DMS79 (cell line): ENCODE data around the gene POLR1H.
"Not testable (repeated sequence)": the region's sequence is repeated elsewhere in the genome, so short reads cannot be mapped to it uniquely, and the experiment has no call there.

Source experiments
- DNase-seq: peaks from one replicate; lab custom pipeline; 2025; lab: John Stamatoyannopoulos, UW

The POLR1H gene

GRCh38 chr6:30061092-30061857 lies at the start of gene POLR1H:
TSS of gene POLR1H (plus strand) at chr6:30061265. CDS start at chr6:30061525, 260 bp downstream.
- peak; percentile 93 for DNase-seq

- DNase-seq = no peak
These were observed 47.7 kb upstream of the POLR1H start for GRCh38 chr6:30013291-30013922.

- no peak for DNase-seq
These were observed 41.2 kb upstream of the POLR1H start for GRCh38 chr6:30019819-30020218.

- DNase-seq = no peak
These were observed 40.4 kb upstream of the POLR1H start for GRCh38 chr6:30020626-30021025.

DNA sequence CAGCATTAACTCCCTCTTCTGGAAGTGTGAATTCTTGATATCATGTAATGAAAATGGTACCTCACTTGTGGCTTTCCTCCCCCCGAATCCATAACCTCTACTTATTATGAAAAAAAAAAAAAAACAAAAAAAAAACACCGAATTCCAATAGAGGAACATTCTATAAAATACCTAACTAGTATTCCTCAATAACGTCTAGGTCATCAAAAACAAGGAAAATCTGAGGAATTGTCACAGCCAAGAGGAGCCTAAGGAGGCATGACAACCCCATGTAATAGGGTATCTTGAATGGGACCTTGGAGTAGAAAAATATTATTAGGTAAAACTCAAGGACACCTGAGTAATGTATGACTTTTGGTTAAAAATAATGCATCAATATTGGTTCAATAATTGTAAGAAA lies 38.9 kb upstream of the POLR1H start:
- no peak for DNase-seq

GRCh38 chr6:30022712-30023111 lies 38.4 kb upstream of the POLR1H start:
- DNase-seq = not testable (repeated sequence)

DNA sequence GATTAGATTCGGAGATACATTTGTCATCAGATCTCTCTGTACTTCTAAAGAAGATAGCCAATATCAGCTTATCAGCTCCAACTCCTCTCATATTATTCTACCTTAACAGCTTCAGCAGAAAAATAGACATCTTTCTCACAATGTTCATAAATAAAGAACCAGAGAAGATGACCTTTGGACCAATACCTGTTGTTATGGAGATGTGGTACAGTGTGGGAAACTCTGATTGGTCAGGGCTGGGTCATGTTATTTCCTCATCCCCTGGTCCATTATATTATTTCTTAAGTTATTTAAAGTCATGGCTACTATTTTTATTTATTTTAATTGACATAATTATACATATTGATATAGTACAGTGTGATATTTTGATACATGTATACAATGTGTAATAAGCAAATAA lies 35.9 kb upstream of the POLR1H start:
- DNase-seq = no peak

DNA sequence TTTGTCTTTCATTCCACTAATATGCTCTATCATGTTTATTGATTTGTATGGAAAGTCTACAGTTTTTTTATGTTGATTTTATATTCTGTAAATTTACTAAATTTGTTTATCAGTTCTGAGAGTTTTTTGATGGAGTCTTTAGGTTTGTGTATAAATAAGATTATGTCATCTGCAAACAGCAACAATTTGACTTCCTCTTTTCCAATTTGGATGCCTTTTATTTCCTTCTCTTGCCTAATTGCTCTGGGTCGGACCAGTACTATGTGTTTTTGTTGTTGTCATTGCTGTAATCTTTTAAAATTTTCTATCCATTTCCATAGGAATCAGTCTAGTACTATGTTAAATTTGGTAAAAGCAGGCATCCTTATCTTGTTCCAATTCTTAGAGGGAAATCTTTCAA lies 31.5 kb upstream of the POLR1H start:
- no peak for DNase-seq

GRCh38 chr6:30031381-30031780 lies 29.7 kb upstream of the POLR1H start:
- no peak for DNase-seq

- not testable (repeated sequence) for DNase-seq
These were observed 27.6 kb upstream of the POLR1H start for GRCh38 chr6:30033440-30033839.

- DNase-seq = no peak
These were observed 25.3 kb upstream of the POLR1H start for GRCh38 chr6:30035784-30036183.

GRCh38 chr6:30037182-30037788 lies 23.8 kb upstream of the POLR1H start:
- no peak for DNase-seq

DNA sequence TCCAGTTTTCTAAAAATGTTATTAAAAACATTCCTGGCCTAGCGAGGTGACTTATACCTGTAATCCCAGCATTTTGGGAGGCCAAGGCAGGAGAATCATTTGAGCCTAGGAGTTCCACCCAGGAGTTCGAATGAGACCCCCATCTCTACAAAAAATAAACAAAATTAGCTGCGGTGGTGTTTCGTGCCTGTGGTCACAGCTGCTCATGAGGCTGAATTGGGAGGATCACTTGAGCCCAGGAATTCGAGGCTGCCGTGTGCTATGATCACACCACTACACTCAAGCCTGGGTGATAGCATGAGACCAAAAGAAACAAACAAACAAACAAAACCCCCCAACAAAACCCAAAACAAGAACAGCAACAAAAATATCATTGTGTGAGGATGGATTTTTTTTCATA lies 19.8 kb upstream of the POLR1H start:
- no peak for DNase-seq

DNA sequence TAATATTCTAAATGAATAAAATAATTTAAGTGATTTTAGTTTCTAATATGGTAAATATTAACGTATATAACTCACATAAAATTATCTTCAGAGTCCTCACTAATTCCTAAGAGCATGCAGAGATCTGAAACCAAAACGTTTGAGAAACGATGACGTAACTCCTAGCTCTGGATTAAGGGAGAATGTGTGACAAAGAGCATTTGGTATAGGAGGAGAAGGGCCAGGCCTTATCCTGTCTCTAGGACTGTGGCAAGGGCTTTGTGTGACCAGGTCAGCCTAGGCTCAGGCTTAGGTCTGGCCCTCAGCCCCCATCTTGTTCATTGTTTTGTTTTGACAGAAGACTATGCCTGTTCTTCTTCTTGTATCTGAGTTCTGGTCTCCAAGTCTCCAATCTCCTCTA lies 19.2 kb upstream of the POLR1H start:
- no peak for DNase-seq

- DNase-seq = no peak
These were observed 18.6 kb upstream of the POLR1H start for GRCh38 chr6:30042476-30042875.

- DNase-seq = no peak
These were observed 18.2 kb upstream of the POLR1H start for GRCh38 chr6:30042914-30043313.

- no peak for DNase-seq
These were observed 17.3 kb upstream of the POLR1H start for GRCh38 chr6:30043744-30044143.

- no peak for DNase-seq
These were observed 16.4 kb upstream of the POLR1H start for GRCh38 chr6:30044630-30045029.

DNA sequence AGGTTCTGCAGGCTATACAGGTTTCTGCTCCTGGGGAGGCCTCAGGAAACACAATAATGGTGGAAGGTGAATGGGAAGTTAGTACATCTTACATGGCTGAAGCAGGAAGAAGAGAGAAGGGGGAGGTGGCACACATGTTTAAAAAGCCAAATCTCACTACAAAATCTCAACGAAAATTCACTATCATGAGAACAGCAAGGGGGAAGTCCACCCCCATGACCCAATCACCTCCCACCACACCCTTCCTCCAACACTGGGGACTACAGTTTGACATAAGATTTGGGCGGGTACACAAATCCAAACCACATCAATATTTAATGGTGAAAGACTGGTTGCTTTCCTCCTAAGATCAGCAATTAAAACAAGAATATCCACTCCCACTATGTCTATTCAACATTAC lies 13.8 kb upstream of the POLR1H start:
- no peak for DNase-seq

DNA sequence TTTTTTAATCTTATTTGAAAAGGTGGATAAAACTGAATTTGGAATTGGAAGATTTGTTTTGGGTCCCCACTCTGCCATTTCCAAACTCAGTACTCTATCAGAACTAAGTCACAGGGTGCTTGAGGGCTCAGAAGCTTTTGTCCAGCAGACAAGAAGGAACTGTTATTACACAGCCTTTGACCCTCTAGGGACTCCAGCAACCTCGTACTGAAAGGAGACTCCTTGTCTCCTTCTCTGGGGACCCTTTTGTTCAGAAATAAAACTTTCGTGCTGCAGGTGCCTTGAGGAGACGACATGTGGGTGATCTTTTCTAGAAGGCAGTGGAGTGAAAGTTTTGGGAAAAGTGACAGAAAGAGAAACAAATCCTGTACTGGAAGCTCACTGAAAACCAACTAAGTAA lies 7.4 kb upstream of the POLR1H start:
- DNase-seq = no peak

- no peak for DNase-seq
These were observed 5.6 kb upstream of the POLR1H start for GRCh38 chr6:30055513-30055912.

DNA sequence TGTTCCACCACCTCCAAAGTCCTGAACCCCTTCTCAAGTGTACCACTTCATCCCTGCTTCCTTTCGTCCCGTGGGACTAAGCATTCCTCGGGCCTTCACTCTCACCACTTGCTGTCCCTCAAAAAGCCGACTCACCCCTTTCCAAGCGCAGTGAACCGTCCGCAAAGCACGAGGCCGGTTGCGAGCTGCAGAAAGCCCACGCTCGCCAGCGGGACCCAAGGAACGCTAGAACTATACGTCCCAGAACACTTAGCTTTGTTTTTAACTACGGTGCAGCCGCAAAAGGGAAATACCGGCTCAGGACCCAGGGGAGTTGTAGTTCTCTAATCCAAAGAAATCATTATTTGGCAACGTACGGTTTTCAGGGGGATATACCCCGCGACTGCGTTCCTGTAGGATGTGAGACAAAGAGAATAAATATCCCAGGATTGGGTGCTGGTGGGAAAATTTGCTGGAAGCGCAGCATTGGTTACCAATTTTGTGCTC lies 416 bp upstream of the POLR1H start:
- DNase-seq = no peak

GRCh38 chr6:30061858-30062458 lies 893 bp downstream of the POLR1H start:
- DNase-seq = no peak
